DOHH2 (cell line): ENCODE data around the gene METTL26.

Source experiments
- H3F3A ChIP-seq: fragments of 200-600 bp; sonication (generic), shearing (Covaris generic); 2 replicates; pipeline ENCODE4 v1.6.0; 2016; ENCODE audit warnings: antibody characterized with exemption, mild to moderate bottlenecking; ENCODE audit not compliant: control insufficient read depth, insufficient read depth
- H3K27ac ChIP-seq: fragments of 200-600 bp; sonication (generic); 2 replicates; pipeline ENCODE4 v1.5.1; 2014; ENCODE audit warnings: low read depth, mild to moderate bottlenecking, low read length, moderate library complexity
- H3K27me3 ChIP-seq: fragments of 200-600 bp; sonication (generic); 2 replicates; pipeline ENCODE4 v1.6.1; 2014; ENCODE audit warnings: mild to moderate bottlenecking, low read length, mixed read lengths; ENCODE audit not compliant: control insufficient read depth
- H3K36me3 ChIP-seq: fragments of 200-600 bp; sonication (generic); 2 replicates; pipeline ENCODE4 v1.6.1; 2014; ENCODE audit warnings: mild to moderate bottlenecking, low read length, moderate library complexity, mixed read lengths; ENCODE audit not compliant: control insufficient read depth
- H3K4me1 ChIP-seq: fragments of 200-600 bp; sonication (generic); 2 replicates; pipeline ENCODE4 v1.6.1; 2014; ENCODE audit warnings: mild to moderate bottlenecking, low read length, mixed read lengths; ENCODE audit not compliant: control insufficient read depth
- H3K4me2 ChIP-seq: fragments of 200-600 bp; sonication (generic); 2 replicates; pipeline ENCODE4 v1.6.0; 2014; ENCODE audit warnings: mild to moderate bottlenecking, low read length, moderate library complexity
- H3K4me3 ChIP-seq: fragments of 200-600 bp; sonication (generic); 2 replicates; pipeline ENCODE4 v1.5.1; 2014; ENCODE audit warnings: mild to moderate bottlenecking, low read length, mixed read lengths
- H3K79me2 ChIP-seq: fragments of 200-600 bp; sonication (generic); 2 replicates; pipeline ENCODE4 v1.6.1; 2014; ENCODE audit warnings: mild to moderate bottlenecking, low read length, mixed read lengths; ENCODE audit not compliant: control insufficient read depth
- H3K9me2 ChIP-seq: fragments of 200-600 bp; sonication (generic); replicated peaks from 2 replicates; pipeline ENCODE4 v1.6.1; 2014; ENCODE audit warnings: mild to moderate bottlenecking, low read length, mixed read lengths; ENCODE audit not compliant: control insufficient read depth
- H3K9me3 ChIP-seq: fragments of 200-600 bp; sonication (generic); 2 replicates; pipeline ENCODE4 v1.6.1; 2014; ENCODE audit warnings: antibody characterized with exemption, low read length, mixed read lengths; ENCODE audit not compliant: control insufficient read depth, insufficient read depth
- H4K20me1 ChIP-seq: fragments of 200-600 bp; sonication (generic); 2 replicates; pipeline ENCODE4 v1.6.0; 2014; ENCODE audit warnings: low read depth, mild to moderate bottlenecking, antibody characterized with exemption, low read length, moderate library complexity; ENCODE audit not compliant: control insufficient read depth, insufficient read depth
- CTCF ChIP-seq: fragments of 200-600 bp; sonication (generic); IDR thresholded peaks from one replicate; pipeline ENCODE4 v1.5.1; 2014; ENCODE audit warnings: antibody characterized with exemption, mild to moderate bottlenecking, low read depth, low read length; ENCODE audit not compliant: poor library complexity, severe bottlenecking
- EZH2phosphoT487 ChIP-seq: fragments of 200-600 bp; sonication (generic); IDR thresholded peaks from 2 replicates; pipeline ENCODE4 v1.6.1; 2017; ENCODE audit warnings: borderline replicate concordance, mild to moderate bottlenecking, antibody characterized with exemption, low read length, moderate library complexity, mixed read lengths

METTL26 gene

GRCh38 chr16:586645-587590, 49.2 kb downstream of the METTL26 start:
- peaks cover 9% of the 10 kb centered on the region for H3K36me3 ChIP-seq
- H3K9me2 ChIP-seq, result no peaks in the 10 kb centered on the region
- H3F3A ChIP-seq, result no peaks in the 10 kb centered on the region; the same call in 1 of the 2 replicates
- H3K27me3 ChIP-seq, result no peaks in the 10 kb centered on the region
- peaks cover 33% of the 10 kb centered on the region for H3K79me2 ChIP-seq
- H3K4me1 ChIP-seq, result peaks cover 21% of the 10 kb centered on the region
- peak overlapping the region; percentile 78 for H3K4me2 ChIP-seq
- H3K9me3 ChIP-seq, result no peaks in the 10 kb centered on the region
- no peak overlapping the region for H3K27ac ChIP-seq
- H3K4me3 ChIP-seq, result peak overlapping the region; percentile 73; the same call in 1 of the 2 replicates
- H4K20me1 ChIP-seq, result peaks cover 4% of the 10 kb centered on the region; the same call in 1 of the 2 replicates
- TF ChIP-seq CTCF, result no peak

DNA sequence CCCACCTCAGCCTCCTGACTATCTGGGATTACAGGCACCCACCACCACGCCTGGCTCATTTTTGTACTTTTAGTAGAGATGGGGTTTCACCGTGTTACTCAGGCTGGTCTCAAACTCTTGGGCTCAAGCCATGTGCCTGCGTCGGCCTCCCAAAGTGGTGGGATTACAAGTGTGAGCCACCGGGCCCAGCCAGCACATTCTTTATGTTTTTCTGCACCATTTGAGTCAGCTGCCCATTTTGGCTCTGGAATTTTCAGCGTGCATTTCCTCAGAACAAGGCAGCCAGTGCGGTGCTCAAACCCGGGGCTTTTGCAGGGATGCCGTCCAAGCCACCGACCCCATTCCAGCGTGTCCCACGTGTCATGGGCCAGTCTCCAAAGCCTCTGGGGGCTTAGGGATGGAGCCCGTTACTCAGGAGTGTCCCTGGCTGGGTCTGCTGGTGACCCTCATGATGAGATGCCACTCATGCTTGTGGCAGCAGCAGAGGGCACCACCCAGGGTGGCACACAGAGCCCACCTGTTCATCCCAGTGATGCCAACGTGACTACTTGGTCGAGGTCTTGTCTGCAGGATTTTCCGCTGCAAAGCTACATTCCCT, 50.0 kb downstream of the METTL26 start:
- Histone ChIP-seq H3K36me3 (peaks cover 9% of the 10 kb centered on the region), H3F3A (no peaks in the 10 kb centered on the region; the same call in 1 of the 2 replicates), H3K4me2 (no peak overlapping the region), H3K27ac (no peak overlapping the region), H4K20me1 (peaks cover 4% of the 10 kb centered on the region; the same call in 1 of the 2 replicates), H3K9me3 (no peaks in the 10 kb centered on the region), H3K4me3 (no peak overlapping the region), H3K4me1 (peaks cover 17% of the 10 kb centered on the region), H3K9me2 (no peaks in the 10 kb centered on the region), H3K27me3 (no peaks in the 10 kb centered on the region), H3K79me2 (peaks cover 29% of the 10 kb centered on the region)
- TF ChIP-seq EZH2phosphoT487 (no peak), CTCF (no peak)

DNA sequence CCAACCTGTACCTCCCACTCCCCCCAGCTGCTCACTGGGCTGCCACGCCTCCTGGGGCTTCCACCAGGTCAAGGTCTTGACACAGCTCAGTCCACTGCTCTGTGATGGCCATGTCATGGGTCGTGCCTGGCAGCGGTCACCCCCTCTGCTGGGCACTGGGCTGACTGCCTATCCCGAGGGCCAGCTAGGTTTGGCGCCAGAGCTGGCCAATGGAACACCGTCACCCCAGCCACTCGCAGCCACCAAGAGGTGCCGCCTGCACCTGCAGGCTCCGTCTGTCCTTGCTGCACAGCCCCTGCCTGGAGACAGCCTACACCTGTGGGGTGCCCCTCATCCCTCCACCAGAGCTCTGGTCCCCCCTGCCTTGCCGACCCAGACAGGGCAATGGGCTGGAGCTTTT, 50.8 kb downstream of the METTL26 start:
- H3K27me3 ChIP-seq, result no peaks in the 10 kb centered on the region
- no peak overlapping the region for H3K4me3 ChIP-seq
- H3K36me3 ChIP-seq, result peaks cover 9% of the 10 kb centered on the region
- H3K79me2 ChIP-seq, result peaks cover 21% of the 10 kb centered on the region
- no peak overlapping the region for H3K4me2 ChIP-seq
- peaks cover 9% of the 10 kb centered on the region for H3K4me1 ChIP-seq
- no peak overlapping the region for H3K27ac ChIP-seq
- H3K9me2 ChIP-seq, result no peaks in the 10 kb centered on the region
- H3F3A ChIP-seq, result no peaks in the 10 kb centered on the region; the same call in 1 of the 2 replicates
- H4K20me1 ChIP-seq, result no peaks in the 10 kb centered on the region
- TF ChIP-seq CTCF, result no peak
- TF ChIP-seq EZH2phosphoT487, result no peak
- no peaks in the 10 kb centered on the region for H3K9me3 ChIP-seq
